Stimulated activated effector memory CD8-positive, alpha-beta T cell treated with anti-CD3 and anti-CD28 coated beads, Interleukin-12 subunit alpha, Interleukin-12 subunit beta, amount 100 ng/mL, for 72 hours (primary cell): ENCODE data around the gene RNF123.

Experiments
- ATAC-seq: fragments of 150-1000 bp; cut with Tn5 transposase; 2 replicates; pipeline ENCODE4 v1.10.0; 2021
- DNase-seq, 2 donors: peaks; one replicate each; pipeline ENCODE4 v3.0.0; 2021 to 2022; ENCODE audit warnings: low spot score in 2 of 2
- H3K27ac Mint-ChIP-seq: one replicate; pipeline ENCODE4 v1.8.0; 2022; ENCODE audit warnings: mild to moderate bottlenecking, mixed read lengths
- H3K36me3 Mint-ChIP-seq: one replicate; pipeline ENCODE4 v1.8.0; 2022; ENCODE audit warnings: mild to moderate bottlenecking, mixed read lengths
- H3K4me1 Mint-ChIP-seq: one replicate; pipeline ENCODE4 v1.8.0; 2022; ENCODE audit warnings: mixed read lengths
- H3K4me3 Mint-ChIP-seq: one replicate; pipeline ENCODE4 v1.8.0; 2022; ENCODE audit warnings: mild to moderate bottlenecking, mixed read lengths
- H3K9me3 Mint-ChIP-seq: one replicate; pipeline ENCODE4 v1.8.0; 2022; ENCODE audit warnings: mixed read lengths

RNF123 gene

DNA sequence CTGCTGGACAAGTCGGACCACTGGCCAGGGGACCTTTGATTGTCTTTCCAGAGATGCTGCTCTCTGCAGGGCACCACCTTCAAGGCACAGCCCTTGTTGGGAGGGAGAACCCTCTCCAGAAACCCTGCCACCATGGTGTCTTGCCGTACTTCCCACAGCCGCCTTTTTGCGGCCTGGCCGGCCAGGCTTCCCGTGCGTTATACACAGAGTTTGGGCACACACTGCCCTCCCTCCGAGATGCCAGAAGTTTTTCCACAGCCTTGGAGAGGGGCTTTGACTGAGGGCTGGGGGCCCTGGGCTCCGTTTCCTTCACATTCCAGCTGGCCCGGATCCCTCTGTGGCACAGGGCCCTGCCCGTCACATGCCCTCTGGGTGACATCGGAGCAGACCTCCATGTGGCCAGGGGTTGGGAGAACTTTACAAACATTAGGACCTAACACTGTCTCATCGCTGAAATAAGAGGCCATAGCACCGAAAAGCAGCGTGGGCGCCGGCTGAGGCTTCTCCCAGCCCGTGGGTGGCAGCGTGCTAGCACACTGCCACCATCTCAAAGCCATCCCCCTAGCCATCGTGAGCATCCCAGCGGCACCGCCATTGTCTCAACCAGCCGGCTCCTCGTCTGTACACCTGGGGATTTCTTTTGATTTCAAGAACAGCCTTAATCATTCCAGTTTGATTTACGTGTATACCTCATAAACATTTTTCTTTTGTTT is 21.5 kb upstream of the RNF123 start:
- Mint-ChIP-seq H3K4me3 (no peak overlapping the region), H3K36me3 (no peaks in the 10 kb centered on the region), H3K4me1 (peaks cover 13% of the 10 kb centered on the region), H3K9me3 (no peaks in the 10 kb centered on the region), H3K27ac (no peak overlapping the region)
- ATAC-seq (no peak), DNase-seq (no peak)

DNA sequence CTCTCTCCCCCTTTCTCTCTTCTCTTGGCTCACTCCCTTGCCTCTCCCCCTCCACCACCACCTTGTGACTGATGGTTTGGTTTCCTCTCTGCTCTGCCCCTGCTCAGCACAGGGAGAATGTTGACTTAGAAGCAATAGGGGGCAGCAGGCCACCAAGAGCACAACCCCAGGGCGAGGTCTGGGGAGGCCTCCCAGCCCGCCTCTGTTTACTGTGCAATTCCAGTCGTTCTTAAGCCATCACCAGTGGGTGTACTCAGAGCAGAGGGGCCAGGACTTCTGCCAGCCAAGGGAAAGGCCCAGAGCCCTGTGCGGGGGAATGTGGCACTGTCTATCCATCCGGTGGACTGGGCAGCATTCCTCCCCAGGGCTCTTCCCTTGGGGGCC is 21.0 kb upstream of the RNF123 start:
- Mint-ChIP-seq H3K4me1 (peaks cover 13% of the 10 kb centered on the region), H3K27ac (no peak overlapping the region), H3K9me3 (no peaks in the 10 kb centered on the region), H3K36me3 (peaks cover 2% of the 10 kb centered on the region), H3K4me3 (no peak overlapping the region)
- ATAC-seq: no peak
- DNase-seq: no peak

DNA sequence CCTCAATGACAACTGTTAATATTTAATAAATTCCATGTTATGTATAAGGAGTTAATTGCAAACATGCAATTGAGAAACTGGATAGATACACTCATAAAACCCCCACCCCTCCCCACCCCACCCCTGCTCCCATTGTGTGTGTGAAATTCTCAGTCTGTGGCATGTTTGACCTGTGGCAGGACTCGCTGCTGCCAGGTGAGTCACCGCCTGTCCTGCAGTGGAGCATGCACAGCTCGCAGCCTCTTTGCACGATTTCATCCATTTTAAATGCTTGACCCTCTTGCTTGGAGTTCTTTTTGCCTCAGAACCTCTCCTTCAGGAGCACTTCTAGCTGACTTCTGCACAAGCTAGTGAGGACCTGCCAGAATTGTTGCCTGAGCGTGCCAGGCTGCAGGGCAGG is 20.5 kb upstream of the RNF123 start:
- H3K9me3 Mint-ChIP-seq: no peaks in the 10 kb centered on the region
- no peak overlapping the region for H3K27ac Mint-ChIP-seq

DNA sequence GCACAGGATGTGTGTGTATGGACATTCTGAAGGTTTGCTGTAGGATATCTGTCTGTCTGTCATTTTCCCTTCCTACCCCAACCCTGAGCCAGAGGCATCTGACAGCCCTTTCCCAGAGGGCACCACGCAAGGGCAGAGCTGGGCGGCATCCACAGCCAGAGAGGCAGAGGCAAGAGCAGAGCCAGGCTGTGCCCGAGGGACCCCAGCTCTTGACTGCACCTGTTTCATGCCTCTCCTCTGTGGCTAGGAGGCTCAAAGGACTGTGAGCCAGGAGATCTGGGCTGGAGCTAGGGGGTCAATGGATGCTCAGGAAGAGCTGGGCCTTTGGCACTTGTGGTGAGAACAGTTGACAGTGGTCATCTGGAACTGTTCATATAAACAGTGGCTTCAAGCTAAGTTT is 20.0 kb upstream of the RNF123 start:
- Mint-ChIP-seq H3K9me3 (no peaks in the 10 kb centered on the region), H3K27ac (no peak overlapping the region), H3K4me1 (peaks cover 13% of the 10 kb centered on the region)

More for the DNA sequence above, 20.5 kb upstream of the RNF123 start:
- peaks cover 7% of the 10 kb centered on the region for H3K36me3 Mint-ChIP-seq
- ATAC-seq: no peak
- H3K4me3 Mint-ChIP-seq: no peak overlapping the region
- H3K4me1 Mint-ChIP-seq: peaks cover 13% of the 10 kb centered on the region
- no peak for DNase-seq

DNA sequence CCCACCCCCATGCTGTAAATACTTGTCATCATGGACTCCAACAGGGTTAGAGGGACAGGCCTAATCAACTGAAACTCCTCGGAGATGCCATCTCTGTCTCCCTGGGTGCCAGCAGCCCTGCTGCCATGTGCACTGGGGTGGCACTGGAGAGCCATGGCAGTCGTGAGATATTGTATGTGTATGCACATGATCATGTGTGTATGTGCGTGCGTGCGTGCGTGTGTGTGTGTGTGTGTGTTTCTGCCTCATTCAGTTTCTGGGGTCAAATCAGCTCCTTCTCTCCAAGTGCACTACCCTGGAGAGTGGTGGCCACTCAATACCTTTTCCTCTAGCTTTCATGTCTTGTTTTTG is 18.4 kb upstream of the RNF123 start:
- Mint-ChIP-seq H3K27ac (no peak overlapping the region), H3K36me3 (peaks cover 14% of the 10 kb centered on the region), H3K4me1 (peaks cover 21% of the 10 kb centered on the region), H3K4me3 (no peak overlapping the region), H3K9me3 (no peaks in the 10 kb centered on the region)
- no peak for ATAC-seq
- DNase-seq: no peak

More for the DNA sequence above, 20.0 kb upstream of the RNF123 start:
- Mint-ChIP-seq H3K36me3 (peaks cover 11% of the 10 kb centered on the region), H3K4me3 (no peak overlapping the region)
- DNase-seq (no peak), ATAC-seq (no peak)

DNA sequence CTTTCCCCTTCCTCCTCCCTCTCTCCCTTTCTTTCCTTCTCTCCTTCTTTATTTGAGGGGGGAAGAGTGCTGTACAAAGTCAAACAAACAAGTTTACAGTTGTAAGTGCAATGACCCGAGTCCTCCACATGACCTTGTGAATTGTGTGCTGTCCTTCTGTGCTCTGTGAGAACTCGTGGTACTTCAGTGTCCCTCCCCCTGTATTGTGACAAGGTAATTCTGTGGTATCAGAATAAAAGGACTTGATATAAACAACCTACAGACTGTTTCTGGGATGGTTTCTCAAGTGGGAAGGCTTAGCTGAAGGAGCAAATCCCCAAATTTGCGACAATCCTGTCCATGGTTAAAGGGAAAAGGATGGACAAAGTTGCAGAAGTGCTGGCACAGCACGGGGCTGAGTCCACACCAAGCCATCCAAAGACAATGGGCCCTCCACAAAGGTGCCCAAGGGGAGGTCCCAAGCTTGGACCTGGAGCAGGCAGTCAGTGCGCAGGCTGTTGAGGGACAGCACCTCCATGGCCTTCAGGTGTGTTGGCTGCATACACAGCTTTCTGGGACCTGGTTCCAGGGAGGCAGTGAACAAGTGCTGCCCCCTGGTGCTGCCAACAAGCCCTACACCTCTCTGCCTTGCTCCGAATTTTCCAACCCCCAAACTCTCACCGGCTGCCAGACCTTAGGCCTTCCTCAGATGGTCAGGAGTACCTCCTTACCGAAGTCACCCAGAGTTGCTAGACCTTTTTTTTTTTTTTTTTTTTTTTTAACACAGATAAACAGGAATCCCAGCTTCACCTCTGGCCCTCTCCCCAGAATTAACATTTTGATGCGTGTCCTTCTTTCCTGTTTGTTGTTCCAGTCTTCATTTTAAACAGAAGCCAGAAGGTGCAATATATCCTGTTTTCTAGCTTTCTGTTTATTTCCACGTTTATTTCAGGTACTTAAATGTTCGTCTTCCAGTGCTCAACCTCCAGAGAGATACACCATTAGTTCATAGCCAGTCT is 17.8 kb upstream of the RNF123 start:
- peaks cover 20% of the 10 kb centered on the region for H3K36me3 Mint-ChIP-seq
- peaks cover 25% of the 10 kb centered on the region for H3K4me1 Mint-ChIP-seq
- ATAC-seq: no peak
- no peak overlapping the region for H3K4me3 Mint-ChIP-seq
- H3K9me3 Mint-ChIP-seq: no peaks in the 10 kb centered on the region
- DNase-seq: peak; percentile 62 to 84
- peak overlapping the region; percentile 41 for H3K27ac Mint-ChIP-seq

DNA sequence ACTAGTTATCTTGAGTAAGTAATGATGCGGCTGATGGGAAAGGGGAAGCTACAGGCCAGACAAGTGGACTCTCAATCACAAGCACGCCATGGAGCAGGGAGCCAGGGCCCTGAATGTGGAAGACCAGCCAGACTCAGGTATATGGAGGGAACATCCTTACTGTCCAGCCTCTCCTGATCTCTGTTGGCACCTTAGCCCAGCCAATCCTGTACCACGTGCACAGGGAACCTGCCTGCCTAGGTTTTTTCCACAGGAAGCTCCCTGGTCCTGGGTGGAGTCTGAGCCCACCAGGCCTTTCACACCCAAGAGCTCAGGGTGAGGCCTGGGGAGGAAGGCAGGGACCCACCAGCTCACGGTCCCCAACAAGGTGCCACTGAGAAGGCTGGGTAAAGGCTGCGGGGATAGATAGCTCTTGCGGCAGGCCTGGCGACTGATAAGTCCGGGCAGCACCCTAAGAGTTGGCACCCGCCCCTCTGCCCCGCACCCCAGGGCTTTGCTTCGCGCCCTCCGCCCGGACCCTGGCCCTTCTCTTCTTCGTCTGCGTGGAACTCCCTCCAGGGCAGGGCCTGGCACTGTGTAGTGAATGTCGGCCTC is 16.1 kb upstream of the RNF123 start:
- Mint-ChIP-seq H3K4me3 (peak overlapping the region; percentile 86), H3K36me3 (peaks cover 24% of the 10 kb centered on the region), H3K27ac (peak overlapping the region; percentile 98), H3K4me1 (peaks cover 33% of the 10 kb centered on the region), H3K9me3 (no peaks in the 10 kb centered on the region)
- DNase-seq (peak in 1 of 2 donors; percentile 11), ATAC-seq (no peak)

DNA sequence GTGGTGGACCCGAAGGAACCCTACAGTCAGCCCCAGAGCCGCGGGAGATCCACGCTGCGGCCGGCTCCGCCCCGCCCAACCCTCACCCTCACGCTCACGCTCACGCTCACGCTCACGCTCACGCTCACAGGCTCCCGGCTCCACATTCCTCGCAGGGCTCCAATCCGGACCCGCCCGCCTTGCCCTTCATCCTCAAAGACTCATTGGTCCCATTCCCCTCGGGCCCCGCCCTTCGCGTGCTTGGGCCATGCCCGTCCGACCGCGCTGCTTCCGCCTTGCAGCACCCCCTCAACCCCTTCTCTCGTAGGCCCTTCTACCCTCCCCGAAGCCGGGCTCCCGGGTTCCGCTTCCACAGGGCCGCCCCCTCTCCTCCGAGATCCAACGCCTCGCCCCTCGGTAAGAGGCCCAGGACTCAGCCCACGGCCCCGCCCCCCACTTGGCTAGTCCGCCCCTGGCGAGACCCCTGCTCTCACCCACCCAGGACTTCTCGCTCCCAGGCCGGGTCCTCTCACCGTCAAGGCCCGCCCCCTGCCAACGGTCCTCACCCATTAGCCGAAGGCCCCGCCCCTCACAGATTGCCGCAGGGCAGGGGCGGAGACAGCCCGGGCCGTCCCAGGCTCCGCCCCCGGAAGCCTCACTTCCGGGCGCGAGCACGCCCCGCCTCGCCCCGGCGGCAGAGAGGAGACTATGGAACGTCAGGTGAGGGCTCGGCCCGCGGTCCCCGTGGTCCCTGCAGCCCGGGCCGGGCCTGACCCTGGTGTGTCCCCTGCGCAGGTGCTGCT is 15.5 kb upstream of the RNF123 start, which contains the start of gene APEH:
APEH (plus strand) TSS at position 637 of the 782 bp plus-strand sequence; CDS start at position 688, 51 bp downstream.
- peak; percentile 91 for ATAC-seq
- Mint-ChIP-seq H3K4me3 (peak within 1 kb of the TSS; percentile 86), H3K27ac (peak within 1 kb of the TSS; percentile 98), H3K9me3 (no peaks in the 10 kb centered on the region), H3K4me1 (peaks cover 35% of the 10 kb centered on the region), H3K36me3 (peaks cover 30% of the 10 kb centered on the region)
- peak; percentile 98 to 99 for DNase-seq

DNA sequence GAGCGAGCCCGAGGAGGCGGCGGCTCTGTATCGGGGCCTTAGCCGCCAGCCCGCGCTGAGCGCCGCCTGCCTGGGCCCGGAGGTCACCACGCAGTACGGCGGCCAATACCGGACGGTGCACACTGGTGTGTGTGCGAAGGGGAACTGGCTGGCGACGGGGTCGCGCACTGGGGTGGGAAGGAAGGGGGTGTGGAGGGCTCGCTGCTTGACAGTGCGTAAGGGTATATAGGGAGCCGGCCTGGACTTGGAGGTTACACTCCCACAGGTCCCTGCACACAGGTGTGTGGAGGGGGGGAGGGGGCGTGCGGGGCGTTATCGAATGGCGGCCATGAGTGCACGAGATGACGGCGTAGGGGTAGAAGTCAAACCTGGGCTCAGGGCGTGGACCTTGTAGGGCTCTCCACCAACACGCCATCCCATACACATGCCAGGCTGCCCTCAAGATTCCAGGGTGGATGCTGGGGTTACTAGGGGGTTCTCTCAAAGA is 14.8 kb upstream of the RNF123 start:
- ATAC-seq (peak; percentile 34), DNase-seq (no peak)
- H3K36me3 Mint-ChIP-seq: peaks cover 30% of the 10 kb centered on the region
- peak overlapping the region; percentile 86 for H3K4me3 Mint-ChIP-seq
- no peaks in the 10 kb centered on the region for H3K9me3 Mint-ChIP-seq
- H3K27ac Mint-ChIP-seq: peak overlapping the region; percentile 98
- H3K4me1 Mint-ChIP-seq: peaks cover 35% of the 10 kb centered on the region

DNA sequence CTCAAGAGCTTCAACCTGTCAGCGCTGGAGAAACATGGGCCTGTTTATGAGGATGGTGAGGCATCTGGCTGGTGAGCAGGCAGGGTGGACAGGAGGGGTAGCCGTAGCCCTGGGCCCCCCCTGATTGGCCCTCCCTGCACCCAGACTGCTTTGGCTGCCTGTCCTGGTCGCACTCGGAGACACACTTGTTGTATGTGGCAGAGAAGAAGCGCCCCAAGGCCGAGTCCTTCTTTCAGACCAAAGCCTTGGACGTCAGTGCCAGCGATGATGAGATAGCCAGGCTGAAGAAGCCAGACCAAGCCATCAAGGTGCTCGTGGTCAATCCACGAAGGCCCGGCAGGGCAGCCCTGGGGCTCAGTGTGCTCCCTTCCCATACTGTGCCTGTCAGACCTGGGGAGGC is 13.4 kb upstream of the RNF123 start:
- ATAC-seq (no peak), DNase-seq (no peak)
- no peak overlapping the region for H3K4me3 Mint-ChIP-seq
- no peaks in the 10 kb centered on the region for H3K9me3 Mint-ChIP-seq
- peaks cover 41% of the 10 kb centered on the region for H3K36me3 Mint-ChIP-seq
- H3K4me1 Mint-ChIP-seq: peaks cover 46% of the 10 kb centered on the region
- H3K27ac Mint-ChIP-seq: no peak overlapping the region

DNA sequence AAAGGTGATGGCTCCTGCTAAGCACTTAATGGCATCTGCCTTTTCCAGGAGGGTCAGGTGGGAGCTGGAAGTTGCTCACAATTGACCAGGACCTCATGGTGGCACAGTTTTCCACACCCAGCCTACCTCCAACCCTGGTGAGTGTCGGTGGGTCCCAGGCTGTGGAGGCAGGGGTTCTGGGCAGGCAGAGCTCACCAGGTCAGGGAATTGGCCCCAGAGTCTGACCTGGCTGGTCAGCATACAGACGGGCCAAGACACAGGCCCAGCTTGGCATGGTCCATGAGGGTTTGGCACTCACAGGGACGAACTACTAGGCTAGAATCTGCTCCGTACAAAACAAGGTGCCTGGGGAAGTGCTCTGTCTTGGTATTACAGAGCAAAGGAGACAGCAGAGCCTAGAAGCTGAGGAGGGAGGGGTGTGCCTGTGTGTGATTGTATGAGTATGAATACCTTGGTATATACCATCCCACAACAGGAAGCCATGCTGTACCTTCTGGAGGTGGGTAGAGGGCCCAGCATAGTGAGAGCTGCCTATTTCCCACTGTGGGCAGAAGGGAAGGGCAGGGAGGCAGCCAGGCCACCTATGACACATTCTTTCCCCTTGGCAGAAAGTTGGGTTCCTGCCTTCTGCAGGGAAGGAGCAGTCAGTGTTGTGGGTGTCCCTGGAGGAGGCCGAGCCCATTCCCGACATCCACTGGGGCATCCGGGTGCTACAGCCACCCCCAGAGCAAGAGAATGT is 8.7 kb upstream of the RNF123 start:
- no peak overlapping the region for H3K4me3 Mint-ChIP-seq
- DNase-seq: no peak
- no peaks in the 10 kb centered on the region for H3K9me3 Mint-ChIP-seq
- H3K27ac Mint-ChIP-seq: no peak overlapping the region
- H3K36me3 Mint-ChIP-seq: peaks cover 46% of the 10 kb centered on the region
- H3K4me1 Mint-ChIP-seq: peaks cover 32% of the 10 kb centered on the region
- ATAC-seq: no peak

DNA sequence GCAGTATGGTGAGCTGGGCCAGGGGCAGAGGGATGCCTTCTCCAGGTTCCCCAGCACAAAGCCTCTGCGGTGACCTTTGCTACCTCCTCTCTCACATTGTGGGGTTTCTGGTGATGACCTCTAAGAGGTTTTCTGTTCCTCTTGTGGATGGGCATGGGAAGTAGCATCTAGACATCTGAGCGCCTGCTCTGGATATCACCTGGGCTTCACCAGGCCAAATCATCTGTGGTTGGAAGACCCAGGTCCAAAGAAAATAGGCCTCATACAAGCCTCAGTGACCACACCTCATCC is 8.2 kb upstream of the RNF123 start:
- ATAC-seq (no peak), DNase-seq (no peak)
- no peaks in the 10 kb centered on the region for H3K9me3 Mint-ChIP-seq
- H3K27ac Mint-ChIP-seq: no peak overlapping the region
- peaks cover 27% of the 10 kb centered on the region for H3K4me1 Mint-ChIP-seq
- H3K4me3 Mint-ChIP-seq: no peak overlapping the region
- peaks cover 41% of the 10 kb centered on the region for H3K36me3 Mint-ChIP-seq

DNA sequence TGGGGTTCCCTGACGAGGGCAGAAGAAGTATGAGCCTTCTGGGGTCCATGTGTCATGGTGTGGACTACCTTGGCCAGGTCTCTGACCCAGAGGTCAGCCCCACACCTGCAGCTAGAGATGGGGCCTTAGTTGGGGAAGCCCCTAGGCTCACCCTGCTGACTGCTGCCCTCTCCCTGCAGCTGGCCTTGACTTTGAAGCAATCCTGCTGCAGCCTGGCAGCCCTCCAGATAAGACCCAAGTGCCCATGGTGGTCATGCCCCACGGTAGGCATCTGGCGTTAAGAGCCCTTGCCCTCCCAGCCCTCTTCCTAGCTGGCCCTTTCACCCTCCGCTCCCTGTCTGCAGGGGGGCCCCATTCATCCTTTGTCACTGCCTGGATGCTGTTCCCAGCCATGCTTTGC is 7.8 kb upstream of the RNF123 start:
- Mint-ChIP-seq H3K9me3 (no peaks in the 10 kb centered on the region), H3K4me1 (peaks cover 25% of the 10 kb centered on the region), H3K4me3 (no peak overlapping the region), H3K27ac (no peak overlapping the region), H3K36me3 (peaks cover 38% of the 10 kb centered on the region)
- DNase-seq (no peak), ATAC-seq (no peak)

DNA sequence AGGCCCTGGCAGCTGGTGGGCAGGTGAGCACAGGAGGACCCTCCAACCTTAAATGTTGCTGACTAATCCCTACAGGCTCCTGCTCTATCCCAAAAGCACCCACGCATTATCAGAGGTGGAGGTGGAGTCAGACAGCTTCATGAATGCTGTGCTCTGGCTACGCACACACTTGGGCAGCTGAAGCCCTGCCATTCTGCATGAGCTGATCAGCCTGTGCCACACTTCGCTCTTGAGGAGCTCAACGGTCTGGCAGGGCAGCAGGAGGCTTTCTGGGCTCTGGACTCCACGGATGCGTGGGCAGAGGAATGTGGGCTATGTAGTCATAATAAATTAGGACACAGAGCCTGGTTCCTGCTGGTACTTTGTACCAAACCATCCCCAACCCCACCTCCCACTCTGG is 6.2 kb upstream of the RNF123 start:
- H3K36me3 Mint-ChIP-seq: peaks cover 34% of the 10 kb centered on the region
- no peak for ATAC-seq
- H3K4me3 Mint-ChIP-seq: no peak overlapping the region
- no peak overlapping the region for H3K27ac Mint-ChIP-seq
- H3K4me1 Mint-ChIP-seq: peaks cover 25% of the 10 kb centered on the region
- H3K9me3 Mint-ChIP-seq: no peaks in the 10 kb centered on the region
- no peak for DNase-seq
